Esophagus squamous epithelium (tissue), 5 donors: ENCODE results near the gene LEF1. TPM values are rescaled to one million over a fixed set of nuclear protein-coding genes. Genes with fewer than 3 reads are reported as not detected.

Experiments
- DNase-seq: peaks from one replicate; lab custom pipeline; 2025; lab: John Stamatoyannopoulos, UW
- H3K27ac ChIP-seq, 4 donors: fragments of 200-600 bp; sonication (generic); one replicate each; pipeline ENCODE4 v1.5.1; 2016 to 2019; ENCODE audit warnings: mild to moderate bottlenecking in 1 of 4
- H3K27me3 ChIP-seq, 4 donors: fragments of 200-600 bp; sonication (generic); 1 replicate in 3 of 4; 2 replicates in 1 of 4; pipeline versions ENCODE4 v1.5.1 to v1.6.0; 2017 to 2021; ENCODE audit warnings: antibody characterized with exemption in 1 of 4
- H3K36me3 ChIP-seq, 3 donors: fragments of 200-600 bp; sonication (generic); one replicate each; pipeline ENCODE4 v1.5.1; 2016 to 2019
- H3K4me1 ChIP-seq, 3 donors: fragments of 200-600 bp; sonication (generic); one replicate each; pipeline ENCODE4 v1.5.1; 2017 to 2019
- H3K4me3 ChIP-seq, 4 donors: fragments of 200-600 bp; sonication (generic); 1 replicate in 3 of 4; 2 replicates in 1 of 4; pipeline ENCODE4 v1.5.1; 2016 to 2019; ENCODE audit warnings: mild to moderate bottlenecking in 2 of 4, moderate library complexity in 1 of 4
- H3K9me3 ChIP-seq, 3 donors: fragments of 200-600 bp; sonication (generic); one replicate each; pipeline ENCODE4 v1.5.1; 2016 to 2019
- CTCF ChIP-seq, 6 experiments: fragments of 450-650 bp in 4 of 6; fragments of 200-600 bp in 2 of 6; sonication (generic) in 2 of 6; IDR thresholded peaks; one replicate each; pipeline ENCODE4 v1.5.1; 2016 to 2019; ENCODE audit warnings: antibody characterized with exemption in 6 of 6, mild to moderate bottlenecking in 4 of 6, moderate library complexity in 4 of 6
- POLR2A ChIP-seq, 4 donors: fragments of 450-650 bp; IDR thresholded peaks; one replicate each; pipeline ENCODE4 v1.6.1; 2017; ENCODE audit warnings: antibody characterized with exemption in 4 of 4, mild to moderate bottlenecking in 4 of 4, moderate library complexity in 3 of 4
- WGBS, 2 donors: methylation state at CpG; one replicate each; pipeline ENCODE4 v1.1.5; 2018; 5-methylcytosine and 5-hydroxymethylcytosine counted together
- intact Hi-C: fragments of 100-400 bp; cut with DNase I; formaldehyde crosslinking; loops from one replicate; pipeline ENCODE4 v1.15.0; 2022
- total RNA-seq, 4 donors: library from RNA; depleted of rRNA; stranded (reverse); fragments of >200 nt; gene quantifications; one replicate each; pipeline ENCODE4 v1.1.0, GENCODE V29; 2016
- donor health status: DM: yes; HTN: yes; CAD: no.

LEF1 gene
- total RNA-seq, 4 donors from 2014 or later: 8.0 to 13.9 (median 10.1) TPM

GRCh38 chr4:108049406-108049805, 119.3 kb downstream of the LEF1 start:
- Histone ChIP-seq H3K27me3 (no peaks in the 10 kb centered on the region), H3K4me1 (peaks cover 0 to 17% (median 4%) of the 10 kb centered on the region in 3 donors), H3K4me3 (no peak overlapping the region), H3K36me3 (no peaks in the 10 kb centered on the region), H3K9me3 (no peaks in the 10 kb centered on the region), H3K27ac (no peak overlapping the region)
- WGBS, 2 donors: 61 to 77% methylated on average over 5 of the region's 5 CpGs
- intact Hi-C loops: no loop called here
- TF ChIP-seq CTCF (IDR thresholded peaks at IDR 0.05) (no peak), POLR2A (IDR thresholded peaks at IDR 0.05) (no peak)
- DNase-seq: no peak

- DNase-seq: no peak
- H3K36me3 ChIP-seq: no peaks in the 10 kb centered on the region
- no peak overlapping the region for H3K4me3 ChIP-seq
- no peak for TF ChIP-seq POLR2A (IDR thresholded peaks at IDR 0.05)
- no peak for TF ChIP-seq CTCF (IDR thresholded peaks at IDR 0.05)
- H3K27me3 ChIP-seq: no peaks in the 10 kb centered on the region
- intact Hi-C loops: no loop called here
- peaks cover 0 to 17% (median 4%) of the 10 kb centered on the region in 3 donors for H3K4me1 ChIP-seq
- 96 to 97% methylated on average over 7 of the region's 7 CpGs for WGBS, 2 donors
- no peaks in the 10 kb centered on the region for H3K9me3 ChIP-seq
- H3K27ac ChIP-seq: no peak overlapping the region
Measured at GRCh38 chr4:108048997-108049396, 119.7 kb downstream of the LEF1 start.

DNA sequence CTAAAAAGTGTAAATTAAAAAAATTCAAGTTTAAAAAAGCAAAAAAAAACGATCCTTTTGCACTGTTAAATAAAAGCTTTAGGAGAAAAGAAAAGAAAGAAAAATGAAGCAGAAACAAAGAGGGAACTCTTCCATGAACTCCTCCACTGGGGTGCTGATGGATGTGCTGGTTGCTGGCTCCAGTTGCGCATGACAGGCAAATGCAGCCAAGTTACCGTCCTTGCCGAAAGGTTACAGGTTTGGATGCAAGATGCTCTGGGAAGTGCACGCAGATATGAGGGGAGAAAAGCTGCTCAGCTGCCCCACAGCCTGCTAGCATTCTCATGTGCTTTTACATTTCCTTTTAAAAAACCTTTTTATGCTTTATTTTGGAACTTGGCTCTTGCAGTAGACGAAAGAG, 120.6 kb downstream of the LEF1 start:
- H3K4me1 ChIP-seq: peaks cover 0 to 17% (median 4%) of the 10 kb centered on the region in 3 donors
- intact Hi-C loops: no loop called here
- no peaks in the 10 kb centered on the region for H3K36me3 ChIP-seq
- no peak overlapping the region for H3K4me3 ChIP-seq
- WGBS, 2 donors: 80 to 89% methylated on average over 6 of the region's 6 CpGs
- no peak for DNase-seq
- no peaks in the 10 kb centered on the region for H3K9me3 ChIP-seq
- H3K27me3 ChIP-seq: no peaks in the 10 kb centered on the region
- no peak for TF ChIP-seq CTCF (IDR thresholded peaks at IDR 0.05)
- TF ChIP-seq POLR2A (IDR thresholded peaks at IDR 0.05): no peak
- no peak overlapping the region for H3K27ac ChIP-seq

DNA sequence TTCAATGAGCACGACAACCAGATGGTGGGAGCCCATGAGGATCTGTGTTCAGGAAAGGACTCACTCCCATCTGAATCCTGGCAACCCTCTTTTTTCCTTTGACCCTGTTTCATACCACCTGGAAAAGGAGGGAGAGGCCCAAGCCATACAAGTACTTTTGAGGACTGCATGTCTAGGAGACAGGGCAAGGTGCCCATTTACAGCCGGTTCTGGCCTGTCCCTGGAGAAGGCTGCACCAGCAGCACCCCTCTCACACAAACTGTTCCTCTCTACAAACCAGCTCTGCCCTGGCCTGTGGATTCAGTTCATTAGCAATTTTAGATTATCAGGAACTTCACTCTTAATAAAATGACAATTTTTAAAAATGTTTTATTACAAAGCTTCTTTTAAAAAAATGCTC, 121.5 kb downstream of the LEF1 start:
- 78 to 87% methylated on average over 1 of the region's 2 CpGs for WGBS, 2 donors
- H3K27ac ChIP-seq: no peak overlapping the region

DNA sequence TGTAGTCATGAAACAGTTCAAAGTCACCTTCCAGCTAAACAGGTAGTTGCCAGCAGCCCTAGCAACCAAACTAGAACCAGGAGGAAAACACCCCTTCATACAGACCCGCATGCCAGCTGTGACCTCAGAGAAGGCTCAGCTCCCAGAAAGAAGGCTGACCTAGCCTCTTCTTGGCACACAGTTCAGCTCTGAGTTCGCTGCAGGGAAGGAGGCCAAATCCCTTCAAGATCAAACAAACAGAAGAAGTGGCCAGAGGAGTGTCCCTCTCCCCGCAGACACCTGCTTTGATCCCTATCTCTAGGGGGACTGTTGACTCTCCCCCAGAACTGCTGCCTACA, 123.1 kb downstream of the LEF1 start:
- Histone ChIP-seq H3K4me3 (no peak overlapping the region), H3K4me1 (peaks cover 0 to 17% (median 4%) of the 10 kb centered on the region in 3 donors), H3K9me3 (no peaks in the 10 kb centered on the region), H3K27ac (no peak overlapping the region), H3K27me3 (no peaks in the 10 kb centered on the region), H3K36me3 (no peaks in the 10 kb centered on the region)
- WGBS, 2 donors: 19 to 44% methylated on average over 3 of the region's 3 CpGs
- TF ChIP-seq CTCF (IDR thresholded peaks at IDR 0.05) (no peak), POLR2A (IDR thresholded peaks at IDR 0.05) (no peak)
- intact Hi-C loops: no loop called here
- DNase-seq: no peak

More for the DNA sequence above, 121.5 kb downstream of the LEF1 start:
- no peak for DNase-seq
- H3K4me1 ChIP-seq: peaks cover 0 to 17% (median 4%) of the 10 kb centered on the region in 3 donors
- no peaks in the 10 kb centered on the region for H3K9me3 ChIP-seq
- TF ChIP-seq POLR2A (IDR thresholded peaks at IDR 0.05): no peak
- no peak for TF ChIP-seq CTCF (IDR thresholded peaks at IDR 0.05)
- H3K36me3 ChIP-seq: no peaks in the 10 kb centered on the region
- no peaks in the 10 kb centered on the region for H3K27me3 ChIP-seq
- H3K4me3 ChIP-seq: no peak overlapping the region
- intact Hi-C loops: no loop called here
